GM19468 (cell line): ENCODE data around the gene SLC8B1.

Experiments
- ATAC-seq: cut with Tn5 transposase; IDR thresholded peaks from one replicate; pipeline ENCODE4 v1.9.1; 2021; ENCODE audit warnings: mild to moderate bottlenecking, moderate library complexity, moderate number of reproducible peaks; ENCODE audit not compliant: unreplicated experiment; ENCODE audit errors: extremely low read depth

SLC8B1 gene

DNA sequence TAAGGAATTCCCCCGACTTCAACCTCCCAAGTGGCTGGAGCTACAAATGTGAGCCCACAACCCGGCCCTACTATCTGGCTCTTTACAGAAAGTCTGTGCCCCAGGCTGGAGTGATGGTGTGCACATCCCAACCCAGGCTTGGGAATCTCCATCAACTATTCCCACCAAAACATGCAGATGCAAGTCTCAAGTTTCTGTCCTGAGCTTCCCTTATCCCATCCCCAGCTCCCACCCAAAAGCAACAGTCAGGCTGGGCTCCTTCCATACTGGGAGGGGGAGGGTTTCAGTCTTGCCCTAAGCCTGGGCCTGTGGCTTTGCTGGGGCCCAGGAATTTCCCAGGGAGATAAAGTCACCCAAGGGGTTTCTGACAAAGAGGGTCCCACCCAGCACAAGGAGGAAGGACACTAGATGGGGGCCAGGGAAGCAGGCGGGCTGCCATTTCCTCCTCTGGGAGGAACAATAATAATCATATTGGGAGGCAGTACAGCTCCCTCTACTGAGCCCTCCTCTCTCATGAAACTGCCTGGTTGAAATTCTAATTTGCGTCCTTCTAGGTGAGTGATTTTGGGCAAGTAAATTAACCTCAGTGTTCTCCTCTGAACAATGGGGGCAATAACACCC is 8.0 kb downstream of the SLC8B1 start:
- ATAC-seq, result no peak

DNA sequence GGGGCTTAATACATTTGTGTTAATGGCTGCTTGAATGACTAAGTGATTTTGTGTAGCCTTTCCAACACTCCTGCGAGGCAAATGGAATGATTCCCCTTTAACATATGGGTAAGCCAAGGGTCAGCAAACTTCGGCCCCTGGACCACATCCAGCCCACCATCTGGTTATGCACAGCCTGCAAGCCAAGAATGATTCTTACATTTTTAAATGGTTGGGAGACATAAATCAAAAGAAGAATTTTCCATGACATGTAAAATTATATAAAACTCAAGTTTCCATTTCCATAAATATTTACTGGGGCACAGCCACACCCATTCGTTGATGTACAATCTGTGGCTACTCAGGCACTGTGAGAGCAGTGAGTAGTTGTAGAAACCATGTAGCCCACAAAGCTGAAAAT is 9.0 kb downstream of the SLC8B1 start:
- no peak for ATAC-seq

DNA sequence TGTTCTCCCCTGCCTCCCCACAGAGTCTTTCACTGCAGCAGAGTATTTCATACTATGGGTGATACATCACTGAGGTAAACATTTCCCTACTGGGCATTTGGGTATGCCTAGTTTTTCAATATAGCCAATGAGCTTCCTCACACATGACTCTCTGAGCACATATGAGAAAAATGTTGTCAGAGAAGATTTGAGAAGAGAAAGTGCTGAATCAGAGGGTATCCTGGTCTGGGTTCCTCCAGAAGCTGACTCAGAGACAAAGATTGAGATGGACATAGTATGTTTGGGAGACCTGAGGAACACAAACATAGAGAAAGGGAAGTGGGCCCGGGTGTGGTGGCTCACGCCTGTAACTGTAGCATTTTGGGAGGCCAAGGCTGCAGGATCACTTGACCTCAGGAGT is 12.6 kb downstream of the SLC8B1 start:
- ATAC-seq, result no peak

DNA sequence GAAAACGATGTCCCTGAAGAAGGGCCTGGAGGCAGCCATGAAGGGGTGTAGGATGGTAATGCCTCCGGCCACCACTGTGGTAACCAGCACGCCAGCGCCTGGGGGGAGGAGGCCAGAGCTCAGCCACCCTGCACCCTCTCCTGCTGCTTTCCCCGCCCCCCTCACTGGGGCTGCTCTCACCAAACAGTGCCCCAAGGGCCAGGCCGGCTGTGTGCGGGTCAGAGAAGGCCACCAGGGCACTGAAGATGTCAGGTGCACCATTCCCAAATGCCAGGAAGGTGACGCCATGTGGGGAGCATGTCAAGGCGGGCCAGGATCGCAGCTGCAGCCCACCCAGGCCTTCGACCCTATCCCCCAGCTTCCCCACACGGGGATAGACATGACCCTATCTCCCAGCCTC is 14.5 kb downstream of the SLC8B1 start:
- no peak for ATAC-seq

DNA sequence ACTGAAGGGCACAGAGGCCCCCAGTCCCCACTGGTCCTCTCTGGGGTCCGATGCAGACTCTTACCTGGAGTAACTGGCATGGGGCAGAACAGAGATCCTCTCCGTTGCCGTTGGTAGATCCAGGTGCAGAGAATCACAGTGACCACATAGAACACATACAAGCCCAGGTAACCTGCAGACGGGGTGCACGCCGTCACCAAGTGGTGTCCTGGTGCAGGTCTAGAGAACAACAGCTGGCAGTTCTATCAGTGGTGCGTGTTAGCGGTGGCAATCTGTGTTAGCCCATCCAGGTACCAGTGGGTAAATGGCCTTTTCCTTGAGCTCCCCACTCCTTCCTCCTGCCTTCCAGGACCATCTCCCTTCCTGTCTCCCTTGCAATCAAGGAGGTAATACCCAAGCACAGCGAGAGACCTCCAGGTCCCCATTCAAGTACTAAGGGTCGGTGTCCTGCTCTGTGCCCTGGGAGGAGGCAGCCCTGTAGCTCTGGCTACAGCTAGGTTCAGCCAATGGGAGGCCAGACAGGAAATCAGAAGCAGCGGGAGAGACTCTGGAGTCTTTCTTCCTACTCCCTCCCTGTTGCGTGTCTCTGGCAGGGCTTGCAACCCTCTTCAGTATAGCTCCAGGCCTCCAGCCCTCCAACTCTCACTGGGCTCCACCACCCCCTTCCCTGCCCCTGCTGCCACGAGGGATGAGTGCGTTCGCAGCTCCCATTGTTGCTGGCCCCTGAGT is 15.8 kb downstream of the SLC8B1 start:
- ATAC-seq, result no peak

DNA sequence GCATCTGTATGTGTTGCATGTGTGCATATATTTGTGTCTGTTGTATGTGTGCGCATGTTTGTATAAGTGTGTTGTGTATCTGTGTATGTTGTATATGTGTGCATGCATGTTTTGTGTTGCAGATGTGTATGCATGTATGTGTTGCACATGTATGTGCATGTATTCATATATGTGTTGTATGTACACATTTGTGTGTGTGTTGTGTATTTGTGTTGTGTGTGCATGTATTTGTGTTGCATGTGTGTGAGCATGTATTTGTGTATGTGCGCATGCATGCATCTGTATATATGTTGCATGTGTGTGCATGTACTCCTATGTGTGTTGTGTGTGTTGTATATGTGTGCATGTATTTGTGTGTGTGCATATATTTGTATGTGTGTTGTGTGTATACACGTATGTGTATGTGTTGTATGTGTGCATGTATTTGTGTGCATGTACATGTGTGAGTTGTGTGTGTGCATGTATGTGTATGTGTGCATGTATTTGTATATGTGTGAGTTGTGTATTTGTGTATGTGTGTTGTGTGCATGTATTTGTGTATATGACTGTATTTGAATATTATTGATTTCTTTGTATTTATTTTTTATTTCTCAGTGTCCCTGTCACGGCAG is 16.8 kb downstream of the SLC8B1 start:
- ATAC-seq, result no peak

DNA sequence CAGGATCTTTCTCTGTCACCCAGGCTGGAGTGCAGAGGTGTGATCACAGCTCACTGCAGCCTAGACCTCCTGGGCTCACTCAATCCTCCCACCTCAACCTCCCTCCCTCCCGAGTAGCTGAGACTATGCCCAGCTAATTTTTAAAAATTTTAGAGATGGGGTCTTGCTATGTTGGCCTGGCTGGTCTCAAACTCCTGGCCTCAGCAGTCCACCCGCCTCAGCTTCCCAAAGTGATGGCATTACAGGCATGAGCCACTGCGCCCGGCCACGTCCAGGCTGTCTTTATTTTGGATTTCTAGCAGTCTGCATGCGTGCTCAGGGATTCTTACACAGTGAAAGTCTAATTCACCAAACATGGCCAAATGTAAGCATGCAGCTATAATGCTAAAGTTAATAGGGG is 17.8 kb downstream of the SLC8B1 start:
- ATAC-seq, result no peak

DNA sequence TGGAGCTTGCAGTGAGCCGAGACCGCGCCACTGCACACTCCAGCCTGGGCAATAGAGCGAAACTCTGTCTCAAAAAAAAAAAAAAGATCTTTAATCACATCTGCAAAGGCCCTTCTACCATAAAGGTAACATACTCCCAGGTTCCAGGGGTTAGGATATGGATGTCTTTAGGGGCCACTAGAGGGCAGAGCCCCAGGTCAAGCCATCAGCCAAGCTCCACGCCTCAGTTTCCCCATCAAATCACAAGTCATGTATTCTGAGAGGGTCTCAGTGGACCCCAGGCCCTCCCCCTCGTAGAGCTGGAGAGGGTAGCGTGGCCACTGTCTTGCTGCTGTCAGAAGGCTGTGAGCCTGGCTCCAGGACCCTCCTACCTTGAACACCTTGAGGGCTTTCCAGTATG is 18.8 kb downstream of the SLC8B1 start:
- no peak for ATAC-seq

DNA sequence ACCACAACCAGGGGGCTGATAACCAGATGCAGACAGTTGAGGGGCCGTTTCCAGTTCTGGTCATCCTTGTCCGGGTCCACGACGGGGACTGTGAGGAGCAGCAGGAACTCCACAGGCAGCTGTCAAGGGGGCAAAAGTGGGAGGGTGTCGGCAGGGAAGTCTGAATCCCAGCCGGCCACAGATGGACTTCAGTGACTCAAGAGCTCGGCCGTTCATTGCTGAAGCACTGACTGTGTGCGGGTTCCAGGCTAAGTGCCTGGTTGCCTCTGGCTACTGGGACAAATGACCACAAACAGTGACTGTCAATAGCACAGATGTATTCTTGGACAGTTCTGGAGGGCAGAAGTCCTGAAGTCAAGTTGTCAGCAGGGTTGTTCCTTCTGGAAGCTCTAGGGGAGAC is 19.6 kb downstream of the SLC8B1 start:
- ATAC-seq, result no peak

DNA sequence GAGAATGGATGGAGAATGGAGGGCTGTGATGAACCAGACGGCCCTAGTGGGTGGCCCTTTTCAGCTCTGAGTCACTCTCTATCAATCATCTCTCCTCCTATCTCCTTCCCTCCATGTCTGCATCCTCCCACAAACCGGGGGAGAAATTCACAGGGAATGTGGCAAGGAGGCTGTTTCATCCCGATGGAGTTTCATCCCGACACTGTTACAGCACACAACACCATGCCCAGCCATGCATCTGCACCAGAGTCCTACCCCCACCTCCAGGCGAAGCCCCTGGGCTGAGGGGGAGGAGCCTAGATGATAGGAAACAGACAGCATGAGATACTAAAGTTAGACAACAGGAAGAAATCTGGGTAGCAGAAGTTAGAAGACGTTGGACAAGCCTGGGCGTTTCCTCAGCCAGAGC is 20.8 kb downstream of the SLC8B1 start:
- ATAC-seq, result no peak

DNA sequence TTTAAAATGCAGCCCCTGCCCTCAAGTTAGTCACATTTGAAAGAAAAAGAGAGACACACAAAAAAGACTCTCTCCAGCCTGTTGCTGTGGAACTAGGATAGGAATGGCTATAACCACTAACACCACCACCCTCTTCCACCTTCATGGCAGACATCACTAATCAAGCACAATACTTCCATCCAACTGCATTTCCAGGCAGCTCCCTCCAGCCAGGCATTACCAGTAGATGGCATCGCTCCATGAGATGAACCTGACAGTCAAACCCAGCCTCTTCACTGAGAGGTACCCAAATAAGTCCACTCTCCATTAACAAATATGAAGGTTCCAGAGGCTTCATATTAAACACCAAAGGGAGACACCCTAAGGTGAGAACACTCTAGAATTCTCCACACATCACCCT is 24.4 kb downstream of the SLC8B1 start:
- ATAC-seq, result no peak

DNA sequence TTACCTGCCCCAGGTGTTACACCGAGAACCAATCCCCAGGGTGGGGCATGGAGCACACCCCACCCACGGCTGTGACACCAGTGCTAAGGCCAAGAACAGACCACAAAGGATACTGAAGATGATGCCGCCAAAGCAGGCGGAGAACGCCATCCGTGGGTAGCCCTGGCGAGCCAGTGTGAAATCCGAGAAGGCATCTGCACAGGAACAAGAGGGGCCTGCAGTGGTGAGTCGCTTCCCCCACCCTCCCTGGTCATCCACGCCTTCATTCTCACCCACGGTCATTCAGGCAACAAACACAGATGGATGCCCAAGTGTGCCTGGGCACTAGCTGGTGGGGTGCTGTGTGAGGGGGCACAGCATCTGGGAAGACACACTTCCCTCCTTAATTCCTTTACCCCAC is 28.5 kb downstream of the SLC8B1 start:
- ATAC-seq, result no peak

DNA sequence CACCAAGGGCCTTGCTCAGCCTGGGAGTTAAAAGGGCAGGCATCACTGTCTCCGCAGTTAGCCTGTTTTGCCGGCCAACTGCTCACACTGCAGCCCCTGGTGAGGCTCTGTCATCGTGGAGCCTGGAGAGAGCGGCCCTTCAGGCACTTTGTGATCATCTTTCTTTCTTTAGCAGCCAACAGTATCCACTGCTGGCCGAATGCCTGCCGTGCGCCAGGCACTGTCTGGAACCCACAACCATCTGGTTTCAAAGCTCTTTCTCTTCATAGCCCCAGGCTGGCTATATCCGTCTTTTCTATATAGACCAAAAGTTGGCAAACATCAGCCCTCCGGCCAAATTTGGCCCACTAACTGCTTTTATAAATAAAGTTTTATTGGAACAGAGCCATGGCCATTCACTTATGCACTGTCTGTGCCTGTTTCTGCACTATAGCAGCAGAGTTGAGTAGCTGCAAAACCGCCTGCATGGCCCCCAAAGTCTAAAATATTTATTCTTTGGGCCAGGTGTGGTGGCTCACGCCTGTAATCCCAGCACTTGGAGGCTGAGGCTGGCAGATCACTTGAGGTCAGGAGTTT is 29.5 kb downstream of the SLC8B1 start:
- no peak for ATAC-seq

DNA sequence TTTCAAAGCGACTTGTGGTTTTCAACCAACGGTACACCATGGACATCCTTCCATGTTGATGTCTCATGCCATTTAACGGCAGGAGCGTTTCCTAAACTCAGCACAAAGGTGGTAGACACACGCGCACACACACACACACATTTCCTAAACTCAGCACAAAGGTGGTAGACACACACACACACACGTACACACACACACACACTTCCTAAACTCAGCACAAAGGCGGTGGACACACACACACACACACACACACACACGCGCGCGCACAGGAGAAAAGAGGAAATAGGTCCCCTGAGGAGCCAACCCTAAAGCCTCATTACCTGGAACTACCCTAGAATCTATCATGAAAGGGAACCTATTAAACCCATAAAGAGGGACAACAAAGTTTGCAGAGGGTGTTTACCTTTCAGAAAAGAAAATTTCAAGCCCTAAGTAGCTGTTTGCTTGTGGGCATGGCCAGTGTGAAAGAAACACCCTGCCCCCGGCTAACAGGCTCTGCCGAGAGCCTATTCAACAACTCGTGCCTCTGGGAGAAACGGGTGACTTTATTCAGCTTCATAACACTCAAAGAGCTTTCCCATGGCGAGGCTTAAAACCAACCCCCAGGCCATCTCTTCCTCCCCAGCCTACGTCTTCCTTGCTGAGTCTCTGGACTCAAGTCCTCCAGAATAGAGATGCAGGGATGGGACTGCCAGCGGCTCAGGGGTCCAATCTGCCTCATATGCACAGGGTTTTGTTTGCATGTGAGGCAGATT is 31.8 kb downstream of the SLC8B1 start:
- ATAC-seq, result no peak

DNA sequence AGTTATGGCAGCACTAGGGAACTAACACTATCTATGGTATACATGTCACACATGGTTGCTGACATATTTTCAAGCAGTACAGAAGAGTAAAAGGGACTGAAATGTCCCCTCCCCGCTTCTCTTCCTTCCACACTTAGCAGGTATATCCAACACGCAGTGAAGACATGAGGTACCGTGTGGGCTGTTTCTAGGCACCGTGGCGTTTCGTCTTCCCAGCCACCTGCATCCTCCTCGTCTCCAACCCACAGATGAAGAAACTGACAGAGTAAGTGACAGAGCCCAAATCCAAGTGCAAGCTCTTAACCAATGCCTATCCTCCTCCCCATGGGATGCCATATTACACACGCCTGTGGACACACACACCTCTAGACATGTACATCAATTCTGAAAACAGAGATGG is 32.4 kb downstream of the SLC8B1 start:
- no peak for ATAC-seq

DNA sequence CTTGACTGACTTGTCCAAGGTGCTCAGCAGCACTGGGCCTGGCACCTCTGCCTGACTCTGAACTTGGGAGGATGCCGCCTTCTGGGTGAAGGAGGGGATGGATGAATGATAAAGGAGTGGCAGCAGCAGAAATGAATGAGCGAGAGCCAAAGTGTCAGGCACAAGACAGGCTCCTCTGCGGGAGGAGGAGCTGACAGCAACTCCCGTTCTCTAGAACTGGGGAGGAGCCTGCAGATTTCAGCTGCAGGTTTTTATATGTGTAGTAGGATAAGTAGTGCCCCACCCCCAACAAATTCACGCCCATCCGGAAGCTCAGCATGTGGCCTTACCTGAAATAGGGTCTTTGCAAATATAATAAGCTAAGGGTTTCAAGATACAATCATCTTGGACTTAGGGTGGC is 33.1 kb downstream of the SLC8B1 start:
- no peak for ATAC-seq

DNA sequence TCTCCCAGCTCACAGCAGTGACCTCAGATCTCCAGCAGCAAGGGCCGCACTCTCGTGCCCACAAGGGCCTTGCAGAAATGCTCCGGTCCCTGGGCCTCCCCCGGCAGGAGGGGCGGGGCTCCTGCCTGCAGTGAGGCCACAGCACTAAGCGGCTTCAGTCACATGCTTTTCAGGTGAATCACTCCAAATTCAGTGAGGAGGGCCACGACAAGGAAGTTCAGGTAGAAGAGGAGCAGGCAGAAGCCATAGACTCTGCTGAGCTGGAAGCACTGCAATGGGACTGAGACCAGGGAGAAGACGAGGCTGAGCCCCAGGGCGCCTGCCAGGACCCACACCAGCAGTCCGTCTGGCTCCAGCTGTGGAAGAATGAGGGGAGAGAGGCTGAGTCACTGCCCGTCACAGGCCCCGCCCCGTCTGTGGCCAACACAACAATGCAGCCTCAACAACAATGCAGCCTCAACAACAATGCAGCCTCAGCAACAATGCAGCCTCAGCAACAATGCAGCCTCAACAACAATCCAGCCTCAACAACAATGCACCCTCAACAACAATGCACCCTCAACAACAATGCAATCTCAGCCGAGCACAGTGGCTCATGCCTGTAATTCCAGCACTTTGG is 35.2 kb downstream of the SLC8B1 start:
- ATAC-seq, result no peak

DNA sequence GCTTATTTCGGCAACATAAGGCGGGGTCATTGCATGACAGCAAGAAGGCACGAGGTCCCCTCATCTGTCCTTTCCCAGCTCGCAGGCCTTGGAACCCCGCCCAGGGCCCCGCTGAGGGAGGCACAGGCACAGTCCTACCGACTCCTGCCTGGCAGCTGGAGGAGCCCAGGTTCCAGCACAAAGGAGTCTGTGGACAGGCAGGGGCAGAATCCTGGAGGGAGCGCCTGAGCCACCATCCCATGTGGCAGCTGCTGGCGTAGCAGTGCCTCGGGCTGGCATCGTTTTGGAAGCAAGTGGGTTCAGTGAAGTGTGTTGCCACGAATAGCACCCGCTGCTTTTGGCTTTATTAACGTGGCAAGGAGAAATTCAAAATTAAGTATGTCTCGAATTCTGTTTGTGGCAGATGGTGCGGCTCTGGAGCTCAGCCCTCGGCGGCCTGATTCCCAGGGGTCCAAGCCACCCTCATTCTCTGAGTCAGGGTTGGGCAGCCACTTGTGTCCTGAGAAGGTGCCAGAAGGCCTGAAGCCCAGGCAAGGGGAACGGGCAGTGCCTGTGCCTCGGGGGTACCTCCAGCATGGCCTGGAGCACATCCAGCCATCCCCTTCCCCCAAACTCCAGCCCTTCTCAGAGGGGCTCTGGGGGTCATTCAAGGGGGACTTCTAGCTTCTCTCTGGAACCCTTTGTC is 35.9 kb downstream of the SLC8B1 start:
- ATAC-seq, result no peak

DNA sequence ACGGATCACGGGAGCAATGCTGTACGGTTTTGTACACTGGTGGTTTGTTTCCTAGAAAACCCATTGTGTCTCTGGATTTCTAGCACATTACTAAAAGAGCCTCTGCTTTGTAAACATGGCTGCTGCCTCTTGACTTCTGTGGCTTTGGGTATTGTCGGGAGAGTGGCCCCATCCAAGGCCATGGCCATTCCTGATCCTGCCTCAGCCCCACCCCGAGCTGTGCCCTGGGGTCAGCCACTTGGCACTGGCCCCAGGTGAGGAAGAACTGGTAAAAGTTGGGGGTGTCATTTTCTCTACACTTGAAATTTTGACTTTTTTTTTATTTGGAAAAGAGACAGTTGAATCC is 36.5 kb downstream of the SLC8B1 start:
- no peak for ATAC-seq
